HL-60 (cell line): ENCODE results near the gene VTN.
A peak's percentile ranks its signal among the peaks of the same experiment; 100 is the strongest.

Experiments
- DNase-seq, 2 experiments: peaks; one replicate each; pipeline ENCODE4 v3.0.0-alpha.2; 2010 to 2020; ENCODE audit warnings: low read depth in 1 of 2, low spot score in 1 of 2
- H3K27ac ChIP-seq: fragments of 250-450 bp; sonication (Bioruptor Pico); replicated peaks from 2 replicates; pipeline ENCODE4 v1.5.1; 2020; ENCODE audit warnings: mild to moderate bottlenecking, moderate library complexity
- H3K27me3 ChIP-seq: fragments of 250-450 bp; sonication (Bioruptor Pico); 2 replicates; pipeline ENCODE4 v1.5.1; 2021; ENCODE audit warnings: mild to moderate bottlenecking, moderate library complexity; ENCODE audit not compliant: insufficient read depth, poor library complexity, severe bottlenecking
- H3K4me3 ChIP-seq: replicated peaks from 2 replicates; pipeline ENCODE4 v1.5.1; 2011; ENCODE audit warnings: mild to moderate bottlenecking, control low read depth, low read length; ENCODE audit not compliant: insufficient read depth
- CTCF ChIP-seq: IDR thresholded peaks from one replicate; pipeline ENCODE4 v1.5.1; 2011; ENCODE audit warnings: low read length, control low read depth, inconsistent platforms; ENCODE audit not compliant: insufficient read depth
- GABPA ChIP-seq: IDR thresholded peaks from 2 replicates; pipeline ENCODE4 v1.6.1; 2012; ENCODE audit warnings: low read depth
- POLR2AphosphoS5 ChIP-seq: IDR thresholded peaks from 2 replicates; pipeline ENCODE4 v1.6.1; 2012; ENCODE audit warnings: low read depth
- SPI1 ChIP-seq: IDR thresholded peaks from 2 replicates; pipeline ENCODE4 v1.6.1; 2012; ENCODE audit warnings: low read depth, mild to moderate bottlenecking, borderline replicate concordance
- TF ChIP-seq, protein P1 (sequence below): IDR thresholded peaks from 2 replicates; pipeline ENCODE4 v1.6.1; 2012; ENCODE audit warnings: low read depth; ENCODE audit not compliant: insufficient replicate concordance

The VTN gene

GRCh38 chr17:28398280-28398981, 28.3 kb upstream of the VTN start:
- H3K27ac ChIP-seq: no peak overlapping the region
- H3K27me3 ChIP-seq: no peaks in the 10 kb centered on the region
- TF ChIP-seq SPI1 (peak; percentile 38; the same call in 1 of the 2 replicates), CTCF (no peak)
- H3K4me3 ChIP-seq: no peak overlapping the region
- DNase-seq: no peak

DNA sequence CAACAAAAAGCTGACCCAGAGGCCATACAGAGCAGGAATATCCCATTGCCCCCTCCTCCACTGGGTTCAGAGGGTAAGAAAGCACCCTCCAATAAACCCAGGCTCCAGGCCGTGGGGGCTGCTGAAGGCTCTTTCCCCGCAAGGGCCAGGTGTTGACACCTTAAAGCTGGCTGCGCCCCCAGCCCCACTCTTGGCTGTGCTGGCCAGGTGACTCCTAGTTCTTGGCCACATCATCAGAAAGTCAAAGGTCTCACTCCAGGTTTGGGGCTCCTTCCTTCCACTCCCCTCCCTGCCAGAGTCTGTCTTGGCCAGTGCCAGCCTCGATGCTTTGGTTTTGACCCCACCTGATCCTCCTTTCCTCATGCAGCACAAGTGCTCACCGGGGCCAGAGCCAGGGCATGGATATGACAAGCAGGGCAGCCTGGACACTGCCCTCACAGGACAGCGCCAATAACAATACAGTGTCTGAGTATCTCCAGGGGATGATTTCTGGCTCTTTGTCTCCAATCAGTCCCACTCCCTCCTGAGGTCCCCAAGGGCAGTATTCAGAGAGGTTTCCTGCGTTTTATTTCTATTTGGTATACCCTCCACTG, 27.7 kb upstream of the VTN start:
- Histone ChIP-seq H3K4me3 (no peak overlapping the region), H3K27me3 (no peaks in the 10 kb centered on the region), H3K27ac (no peak overlapping the region)
- TF ChIP-seq POLR2AphosphoS5 (no peak), CTCF (no peak), SPI1 (no peak), GABPA (no peak)
- TF ChIP-seq, protein P1, sequence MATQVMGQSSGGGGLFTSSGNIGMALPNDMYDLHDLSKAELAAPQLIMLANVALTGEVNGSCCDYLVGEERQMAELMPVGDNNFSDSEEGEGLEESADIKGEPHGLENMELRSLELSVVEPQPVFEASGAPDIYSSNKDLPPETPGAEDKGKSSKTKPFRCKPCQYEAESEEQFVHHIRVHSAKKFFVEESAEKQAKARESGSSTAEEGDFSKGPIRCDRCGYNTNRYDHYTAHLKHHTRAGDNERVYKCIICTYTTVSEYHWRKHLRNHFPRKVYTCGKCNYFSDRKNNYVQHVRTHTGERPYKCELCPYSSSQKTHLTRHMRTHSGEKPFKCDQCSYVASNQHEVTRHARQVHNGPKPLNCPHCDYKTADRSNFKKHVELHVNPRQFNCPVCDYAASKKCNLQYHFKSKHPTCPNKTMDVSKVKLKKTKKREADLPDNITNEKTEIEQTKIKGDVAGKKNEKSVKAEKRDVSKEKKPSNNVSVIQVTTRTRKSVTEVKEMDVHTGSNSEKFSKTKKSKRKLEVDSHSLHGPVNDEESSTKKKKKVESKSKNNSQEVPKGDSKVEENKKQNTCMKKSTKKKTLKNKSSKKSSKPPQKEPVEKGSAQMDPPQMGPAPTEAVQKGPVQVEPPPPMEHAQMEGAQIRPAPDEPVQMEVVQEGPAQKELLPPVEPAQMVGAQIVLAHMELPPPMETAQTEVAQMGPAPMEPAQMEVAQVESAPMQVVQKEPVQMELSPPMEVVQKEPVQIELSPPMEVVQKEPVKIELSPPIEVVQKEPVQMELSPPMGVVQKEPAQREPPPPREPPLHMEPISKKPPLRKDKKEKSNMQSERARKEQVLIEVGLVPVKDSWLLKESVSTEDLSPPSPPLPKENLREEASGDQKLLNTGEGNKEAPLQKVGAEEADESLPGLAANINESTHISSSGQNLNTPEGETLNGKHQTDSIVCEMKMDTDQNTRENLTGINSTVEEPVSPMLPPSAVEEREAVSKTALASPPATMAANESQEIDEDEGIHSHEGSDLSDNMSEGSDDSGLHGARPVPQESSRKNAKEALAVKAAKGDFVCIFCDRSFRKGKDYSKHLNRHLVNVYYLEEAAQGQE: no peak
- no peak for DNase-seq

- DNase-seq: no peak
- H3K4me3 ChIP-seq: no peak overlapping the region
- TF ChIP-seq POLR2AphosphoS5 (no peak), SPI1 (no peak), CTCF (no peak), GABPA (no peak)
- TF ChIP-seq, protein P1: no peak
- no peak overlapping the region for H3K27ac ChIP-seq
- H3K27me3 ChIP-seq: no peaks in the 10 kb centered on the region
Measured at GRCh38 chr17:28397275-28397674, 27.2 kb upstream of the VTN start.

- DNase-seq: no peak
- H3K27ac ChIP-seq: no peak overlapping the region
- H3K27me3 ChIP-seq: no peaks in the 10 kb centered on the region
- no peak overlapping the region for H3K4me3 ChIP-seq
- TF ChIP-seq, protein P1: no peak
- TF ChIP-seq GABPA (no peak), SPI1 (no peak), CTCF (no peak), POLR2AphosphoS5 (no peak)
Measured at GRCh38 chr17:28396635-28397239, 26.6 kb upstream of the VTN start.
